Measurements from ENCODE around the gene PIEZO1.
A peak's percentile ranks its signal among the peaks of the same experiment; 100 is the strongest.
"Not testable (repeated sequence)": the region's sequence is repeated elsewhere in the genome, so short reads cannot be mapped to it uniquely, and the experiment has no call there.

The PIEZO1 gene

DNA sequence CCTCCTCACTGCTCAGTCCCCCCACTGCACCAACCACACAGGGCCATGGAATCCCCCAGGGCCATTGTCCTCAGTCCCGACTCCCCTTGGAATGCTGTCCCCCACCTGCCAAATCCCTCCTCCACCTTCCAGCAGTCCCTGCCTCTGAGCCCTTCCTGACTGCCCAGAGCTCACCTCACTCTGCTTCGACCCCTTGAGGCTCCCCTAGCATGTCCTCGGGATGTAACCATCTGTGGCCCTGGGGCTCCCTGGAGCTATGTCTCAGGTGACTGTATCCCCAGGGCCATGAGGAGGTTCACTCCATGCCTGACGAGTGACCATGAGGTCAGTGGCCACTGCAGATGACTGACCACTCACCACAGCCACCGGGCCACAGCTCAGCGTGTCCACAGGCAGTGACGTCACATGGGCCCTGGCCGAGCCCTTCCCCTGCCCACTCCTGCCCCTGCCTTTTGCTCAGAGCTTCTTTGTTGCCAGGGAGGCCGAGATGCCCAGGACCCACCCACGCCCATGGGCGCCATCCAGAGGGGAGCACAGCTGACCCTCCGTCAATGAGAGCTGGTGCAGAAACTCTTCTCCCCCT, 7.7 kb upstream of the PIEZO1 start:
- DNase-seq (ENCODE audit: low read depth) = no peak
- H3K4me3 ChIP-seq (ENCODE audit: low read depth, low read length) = no peak overlapping the region
- TF ChIP-seq, protein P1, sequence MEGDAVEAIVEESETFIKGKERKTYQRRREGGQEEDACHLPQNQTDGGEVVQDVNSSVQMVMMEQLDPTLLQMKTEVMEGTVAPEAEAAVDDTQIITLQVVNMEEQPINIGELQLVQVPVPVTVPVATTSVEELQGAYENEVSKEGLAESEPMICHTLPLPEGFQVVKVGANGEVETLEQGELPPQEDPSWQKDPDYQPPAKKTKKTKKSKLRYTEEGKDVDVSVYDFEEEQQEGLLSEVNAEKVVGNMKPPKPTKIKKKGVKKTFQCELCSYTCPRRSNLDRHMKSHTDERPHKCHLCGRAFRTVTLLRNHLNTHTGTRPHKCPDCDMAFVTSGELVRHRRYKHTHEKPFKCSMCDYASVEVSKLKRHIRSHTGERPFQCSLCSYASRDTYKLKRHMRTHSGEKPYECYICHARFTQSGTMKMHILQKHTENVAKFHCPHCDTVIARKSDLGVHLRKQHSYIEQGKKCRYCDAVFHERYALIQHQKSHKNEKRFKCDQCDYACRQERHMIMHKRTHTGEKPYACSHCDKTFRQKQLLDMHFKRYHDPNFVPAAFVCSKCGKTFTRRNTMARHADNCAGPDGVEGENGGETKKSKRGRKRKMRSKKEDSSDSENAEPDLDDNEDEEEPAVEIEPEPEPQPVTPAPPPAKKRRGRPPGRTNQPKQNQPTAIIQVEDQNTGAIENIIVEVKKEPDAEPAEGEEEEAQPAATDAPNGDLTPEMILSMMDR (IDR thresholded peaks at IDR 0.05; ENCODE audit: low read depth, low read length, missing control alignments) = no peak

DNA sequence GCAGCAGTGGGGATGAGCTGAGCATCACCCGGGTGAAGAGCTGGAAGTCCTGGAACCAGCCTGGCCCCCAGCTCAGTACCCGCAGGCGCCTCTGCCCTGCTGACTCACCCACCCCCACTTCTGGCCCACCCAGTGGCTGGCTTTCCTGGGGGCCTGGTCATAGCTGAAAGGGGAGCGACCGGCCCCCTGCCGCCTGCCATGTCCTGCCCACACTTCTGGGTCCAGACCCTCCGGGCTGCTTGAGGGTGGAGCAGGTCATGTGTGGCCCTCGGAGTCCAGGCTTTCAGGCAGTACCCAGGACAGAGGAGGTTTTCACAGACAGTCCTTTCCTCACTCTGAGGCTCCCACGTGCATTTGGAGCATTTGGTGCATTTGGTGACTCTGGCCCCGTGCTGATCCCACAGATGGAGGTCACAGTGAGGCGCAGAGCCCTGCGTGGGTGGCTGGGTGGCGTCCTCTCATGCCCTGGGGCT, 7.1 kb upstream of the PIEZO1 start:
- no peak overlapping the region for H3K4me3 ChIP-seq (ENCODE audit: low read depth, low read length)
- TF ChIP-seq, protein P1 (IDR thresholded peaks at IDR 0.05; ENCODE audit: low read depth, low read length, missing control alignments) = no peak
- no peak for DNase-seq (ENCODE audit: low read depth)

DNA sequence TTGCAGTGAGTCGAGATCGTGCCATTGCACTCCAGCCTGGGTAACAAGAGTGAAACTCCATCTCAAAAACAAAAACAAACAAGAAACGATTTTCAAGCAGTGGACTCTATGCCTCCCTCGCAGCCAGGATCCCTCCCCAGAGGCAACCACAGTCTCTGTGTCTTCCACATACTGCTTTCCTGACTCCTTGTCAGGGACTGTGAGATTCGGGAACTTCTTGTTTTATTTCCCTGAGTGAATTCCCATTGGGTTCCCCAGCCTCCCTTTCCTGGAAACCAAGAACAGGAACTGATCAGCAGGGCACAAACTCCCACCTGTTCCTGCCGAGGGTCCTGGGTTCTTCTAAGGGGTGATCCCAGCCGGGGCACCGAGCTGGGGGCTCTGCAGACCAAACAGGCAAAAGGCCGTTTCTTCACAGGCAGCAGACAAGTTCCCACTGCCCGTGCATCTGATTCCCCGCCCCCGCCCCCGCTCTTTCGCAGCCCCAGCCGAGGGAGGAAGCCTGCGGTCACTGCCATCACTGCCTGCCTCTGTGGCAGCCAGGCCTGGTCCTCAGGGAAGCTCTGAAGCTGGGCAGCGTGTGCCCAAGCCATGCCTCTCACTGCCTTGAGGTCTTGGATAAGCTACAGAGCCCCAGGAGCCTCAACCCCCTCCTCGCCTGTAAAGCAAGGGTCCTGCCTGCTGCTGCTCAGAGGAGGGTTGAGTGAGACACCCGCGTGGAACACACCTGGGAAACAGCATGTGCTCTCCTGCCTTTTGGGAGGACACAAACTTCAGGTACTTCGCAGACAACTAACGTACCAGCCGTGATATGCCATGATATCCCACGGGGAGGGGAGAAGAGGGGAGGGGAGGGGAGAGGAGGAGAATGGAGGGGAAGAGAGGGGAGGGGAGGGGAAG, 5.5 kb upstream of the PIEZO1 start:
- DNase-seq (ENCODE audit: low read depth) = no peak
- TF ChIP-seq, protein P1 (IDR thresholded peaks at IDR 0.05; ENCODE audit: low read depth, low read length, missing control alignments) = no peak
- peak overlapping the region; percentile 6; the same call in 1 of the 2 replicates for H3K4me3 ChIP-seq (ENCODE audit: low read depth, low read length)

DNA sequence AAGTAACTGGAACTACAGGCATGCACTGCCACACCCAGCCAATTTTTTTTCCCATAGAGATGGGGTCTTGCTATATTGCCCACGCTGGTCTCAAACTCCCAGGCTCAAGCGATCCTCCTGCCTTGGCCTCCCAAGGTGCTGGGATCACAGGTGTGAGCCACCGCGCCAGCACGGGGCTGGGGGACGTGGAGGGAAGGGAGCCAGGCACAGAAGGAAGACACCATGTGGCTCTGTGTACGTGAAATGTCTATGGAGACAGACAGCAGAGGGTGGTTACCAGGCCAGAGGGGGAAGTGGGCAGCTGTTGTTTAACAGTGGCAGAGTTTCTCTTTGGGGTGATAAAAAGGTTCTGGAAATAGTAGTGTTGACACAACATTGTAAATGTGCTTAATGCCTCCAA, 4.6 kb upstream of the PIEZO1 start:
- TF ChIP-seq, protein P1 (IDR thresholded peaks at IDR 0.05; ENCODE audit: low read depth, low read length, missing control alignments) = no peak
- no peak for DNase-seq (ENCODE audit: low read depth)
- no peak overlapping the region for H3K4me3 ChIP-seq (ENCODE audit: low read depth, low read length)

DNA sequence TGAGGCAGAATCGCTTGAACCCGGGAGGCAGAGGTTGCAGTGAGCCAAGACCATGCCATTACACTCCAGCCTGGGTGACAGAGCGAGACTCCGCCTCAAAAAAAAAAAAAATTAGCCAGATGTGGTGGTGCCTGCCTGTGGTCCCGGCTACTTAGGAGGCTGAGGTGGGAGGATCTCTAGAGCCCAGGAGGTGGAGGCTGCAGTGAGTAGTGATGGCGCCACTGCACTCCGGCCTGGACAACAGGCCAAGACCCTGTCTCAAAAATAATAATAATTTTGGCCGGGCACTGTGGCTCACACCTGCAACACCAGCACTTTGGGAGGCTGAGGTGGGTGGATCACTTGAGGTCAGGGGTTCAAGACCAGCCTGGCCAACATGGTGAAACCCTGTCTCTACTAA, 3.7 kb upstream of the PIEZO1 start:
- not testable (repeated sequence) for DNase-seq (ENCODE audit: low read depth); H3K4me3 ChIP-seq (ENCODE audit: low read depth, low read length)

DNA sequence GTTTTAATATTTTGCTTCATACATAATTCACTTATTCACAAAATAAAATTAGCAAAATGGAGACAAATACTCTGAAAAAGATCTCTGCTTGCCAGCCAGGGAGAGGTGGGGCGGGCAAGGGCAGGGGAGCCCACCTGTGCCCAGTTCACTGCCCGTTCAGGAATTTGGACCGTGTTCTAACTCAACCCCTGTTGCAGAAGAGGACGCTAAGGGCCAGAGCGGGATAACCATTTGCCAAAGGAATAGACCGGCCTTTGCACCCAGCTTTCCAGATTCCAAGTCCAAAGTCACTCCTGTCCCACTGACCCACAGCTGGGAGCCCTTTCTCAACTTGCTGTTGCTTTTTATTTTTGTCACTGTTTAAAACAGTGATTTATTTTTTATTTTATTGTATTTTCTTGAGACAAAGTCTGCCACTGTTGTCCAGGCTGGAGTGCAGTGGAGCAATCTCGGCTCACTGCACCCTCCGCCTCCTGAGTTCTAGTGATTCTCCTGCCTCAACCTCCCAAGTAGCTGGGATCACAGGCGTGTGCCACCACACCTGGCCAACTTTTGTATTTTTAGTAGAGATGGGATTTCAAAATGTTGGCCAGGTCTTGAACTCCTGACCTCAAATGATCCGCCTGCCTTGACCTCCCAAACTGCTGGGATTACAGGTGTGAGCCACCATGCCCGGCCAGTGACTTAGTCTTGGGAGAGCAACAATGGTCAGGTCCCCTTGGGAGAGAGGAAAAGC, 2.7 kb upstream of the PIEZO1 start:
- no peak overlapping the region for H3K4me3 ChIP-seq (ENCODE audit: low read depth, low read length)
- TF ChIP-seq, protein P1 (IDR thresholded peaks at IDR 0.05; ENCODE audit: low read depth, low read length, missing control alignments) = no peak
- no peak for DNase-seq (ENCODE audit: low read depth)

DNA sequence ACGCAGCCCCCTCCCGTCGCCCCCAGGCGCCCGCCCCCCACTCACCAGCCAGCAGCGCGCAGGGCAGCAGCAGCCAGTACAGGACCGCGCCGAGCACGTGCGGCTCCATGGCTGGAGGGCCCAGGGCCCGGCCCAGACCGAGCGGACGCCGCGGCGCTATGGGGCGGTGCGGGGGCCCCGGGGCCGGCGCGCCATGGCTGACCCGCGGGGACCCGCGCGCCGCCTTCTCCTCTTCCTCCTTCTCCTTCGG, 239 bp downstream of the PIEZO1 start:
- DNase-seq (ENCODE audit: low read depth) = no peak
- H3K4me3 ChIP-seq (ENCODE audit: low read depth, low read length) = peak overlapping the region; percentile 61
- TF ChIP-seq, protein P1 (IDR thresholded peaks at IDR 0.05; ENCODE audit: low read depth, low read length, missing control alignments) = no peak
